SHP77 (cell line): ENCODE measurements around the gene IL9R.
"Not testable (repeated sequence)": the region's sequence is repeated elsewhere in the genome, so short reads cannot be mapped to it uniquely, and the experiment has no call there.

Experiments used
- DNase-seq, 2 experiments: peaks; one replicate each; lab custom pipeline; 2025; lab: John Stamatoyannopoulos, UW

IL9R gene

GRCh38 chrX:155997436-155997835 is at the start of gene IL9R:
Gene IL9R, plus strand, starts transcription at chrX:155997696. Its CDS starts 64 bp downstream, at chrX:155997760.
- DNase-seq, result no peak

- DNase-seq, result no peak
Measured at GRCh38 chrX:155949098-155949497, 48.4 kb upstream of the IL9R start.

GRCh38 chrX:155951237-155951789 is 46.2 kb upstream of the IL9R start:
- DNase-seq, result no peak

GRCh38 chrX:155953055-155953454 is 44.4 kb upstream of the IL9R start:
- no peak for DNase-seq

GRCh38 chrX:155954793-155955192 is 42.7 kb upstream of the IL9R start:
- no peak for DNase-seq

- no peak for DNase-seq
Measured at GRCh38 chrX:155956099-155956498, 41.4 kb upstream of the IL9R start.

- DNase-seq, result no peak
Measured at GRCh38 chrX:155956649-155957048, 40.8 kb upstream of the IL9R start.

GRCh38 chrX:155957843-155958242 is 39.7 kb upstream of the IL9R start:
- no peak for DNase-seq

- DNase-seq, result no peak
Measured at GRCh38 chrX:155959018-155959587, 38.4 kb upstream of the IL9R start.

- DNase-seq, result no peak
Measured at GRCh38 chrX:155962906-155963305, 34.6 kb upstream of the IL9R start.

GRCh38 chrX:155966876-155967275 is 30.6 kb upstream of the IL9R start:
- DNase-seq, result peak in 1 of 2 experiments; percentile 44

GRCh38 chrX:155967653-155968325 is 29.7 kb upstream of the IL9R start:
- DNase-seq, result no peak

- no peak for DNase-seq
Measured at GRCh38 chrX:155968326-155968661, 29.2 kb upstream of the IL9R start.

GRCh38 chrX:155968791-155969190 is 28.7 kb upstream of the IL9R start:
- DNase-seq, result no peak

- not testable (repeated sequence) for DNase-seq
Measured at GRCh38 chrX:155971658-155972057, 25.8 kb upstream of the IL9R start.

GRCh38 chrX:155972241-155972640 is 25.3 kb upstream of the IL9R start:
- DNase-seq, result not testable (repeated sequence)

GRCh38 chrX:155983326-155983725 is 14.2 kb upstream of the IL9R start:
- no peak for DNase-seq

GRCh38 chrX:155985208-155985607 is 12.3 kb upstream of the IL9R start:
- DNase-seq, result no peak

GRCh38 chrX:155986995-155987394 is 10.5 kb upstream of the IL9R start:
- DNase-seq, result not testable (repeated sequence)

- DNase-seq, result no peak
Measured at GRCh38 chrX:155988859-155989258, 8.6 kb upstream of the IL9R start.

- no peak for DNase-seq
Measured at GRCh38 chrX:155993421-155993820, 4.1 kb upstream of the IL9R start.

- no peak for DNase-seq
Measured at GRCh38 chrX:155995321-155995875, 2.1 kb upstream of the IL9R start.

- no peak for DNase-seq
Measured at GRCh38 chrX:155998116-155998515, 620 bp downstream of the IL9R start.
